ENCODE data around the gene GALNT16. TPM values are rescaled to one million over a fixed set of nuclear protein-coding genes. Genes with fewer than 3 reads are reported as not detected.

The GALNT16 gene
- total and polyA plus RNA-seq, 2 of the 8 experiments (the other 6 are each of a cell fraction or from before 2014, with no cell fraction given) = 5.4 to 6.3 TPM

DNA sequence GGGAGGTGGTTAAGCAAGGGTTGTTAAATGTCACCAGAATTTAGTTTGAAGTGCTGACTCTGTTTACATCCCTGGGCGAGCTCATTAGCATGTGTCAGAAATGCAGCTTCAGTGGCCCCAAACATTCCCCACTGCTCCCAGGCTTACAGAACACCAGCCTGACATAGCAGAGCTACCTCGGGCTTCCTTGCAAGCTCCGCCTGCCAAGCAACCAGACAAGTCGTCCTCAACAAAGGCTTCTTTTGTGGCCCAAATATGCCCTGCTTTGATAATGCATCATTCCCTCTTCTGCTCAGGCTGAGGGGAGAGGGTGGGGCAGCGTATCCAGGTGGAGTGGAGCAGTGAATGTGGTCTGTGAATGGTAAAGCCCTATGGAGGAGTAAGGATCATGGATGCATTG lies 110.1 kb downstream of the GALNT16 start (continued):
- TF ChIP-seq, protein P1, sequence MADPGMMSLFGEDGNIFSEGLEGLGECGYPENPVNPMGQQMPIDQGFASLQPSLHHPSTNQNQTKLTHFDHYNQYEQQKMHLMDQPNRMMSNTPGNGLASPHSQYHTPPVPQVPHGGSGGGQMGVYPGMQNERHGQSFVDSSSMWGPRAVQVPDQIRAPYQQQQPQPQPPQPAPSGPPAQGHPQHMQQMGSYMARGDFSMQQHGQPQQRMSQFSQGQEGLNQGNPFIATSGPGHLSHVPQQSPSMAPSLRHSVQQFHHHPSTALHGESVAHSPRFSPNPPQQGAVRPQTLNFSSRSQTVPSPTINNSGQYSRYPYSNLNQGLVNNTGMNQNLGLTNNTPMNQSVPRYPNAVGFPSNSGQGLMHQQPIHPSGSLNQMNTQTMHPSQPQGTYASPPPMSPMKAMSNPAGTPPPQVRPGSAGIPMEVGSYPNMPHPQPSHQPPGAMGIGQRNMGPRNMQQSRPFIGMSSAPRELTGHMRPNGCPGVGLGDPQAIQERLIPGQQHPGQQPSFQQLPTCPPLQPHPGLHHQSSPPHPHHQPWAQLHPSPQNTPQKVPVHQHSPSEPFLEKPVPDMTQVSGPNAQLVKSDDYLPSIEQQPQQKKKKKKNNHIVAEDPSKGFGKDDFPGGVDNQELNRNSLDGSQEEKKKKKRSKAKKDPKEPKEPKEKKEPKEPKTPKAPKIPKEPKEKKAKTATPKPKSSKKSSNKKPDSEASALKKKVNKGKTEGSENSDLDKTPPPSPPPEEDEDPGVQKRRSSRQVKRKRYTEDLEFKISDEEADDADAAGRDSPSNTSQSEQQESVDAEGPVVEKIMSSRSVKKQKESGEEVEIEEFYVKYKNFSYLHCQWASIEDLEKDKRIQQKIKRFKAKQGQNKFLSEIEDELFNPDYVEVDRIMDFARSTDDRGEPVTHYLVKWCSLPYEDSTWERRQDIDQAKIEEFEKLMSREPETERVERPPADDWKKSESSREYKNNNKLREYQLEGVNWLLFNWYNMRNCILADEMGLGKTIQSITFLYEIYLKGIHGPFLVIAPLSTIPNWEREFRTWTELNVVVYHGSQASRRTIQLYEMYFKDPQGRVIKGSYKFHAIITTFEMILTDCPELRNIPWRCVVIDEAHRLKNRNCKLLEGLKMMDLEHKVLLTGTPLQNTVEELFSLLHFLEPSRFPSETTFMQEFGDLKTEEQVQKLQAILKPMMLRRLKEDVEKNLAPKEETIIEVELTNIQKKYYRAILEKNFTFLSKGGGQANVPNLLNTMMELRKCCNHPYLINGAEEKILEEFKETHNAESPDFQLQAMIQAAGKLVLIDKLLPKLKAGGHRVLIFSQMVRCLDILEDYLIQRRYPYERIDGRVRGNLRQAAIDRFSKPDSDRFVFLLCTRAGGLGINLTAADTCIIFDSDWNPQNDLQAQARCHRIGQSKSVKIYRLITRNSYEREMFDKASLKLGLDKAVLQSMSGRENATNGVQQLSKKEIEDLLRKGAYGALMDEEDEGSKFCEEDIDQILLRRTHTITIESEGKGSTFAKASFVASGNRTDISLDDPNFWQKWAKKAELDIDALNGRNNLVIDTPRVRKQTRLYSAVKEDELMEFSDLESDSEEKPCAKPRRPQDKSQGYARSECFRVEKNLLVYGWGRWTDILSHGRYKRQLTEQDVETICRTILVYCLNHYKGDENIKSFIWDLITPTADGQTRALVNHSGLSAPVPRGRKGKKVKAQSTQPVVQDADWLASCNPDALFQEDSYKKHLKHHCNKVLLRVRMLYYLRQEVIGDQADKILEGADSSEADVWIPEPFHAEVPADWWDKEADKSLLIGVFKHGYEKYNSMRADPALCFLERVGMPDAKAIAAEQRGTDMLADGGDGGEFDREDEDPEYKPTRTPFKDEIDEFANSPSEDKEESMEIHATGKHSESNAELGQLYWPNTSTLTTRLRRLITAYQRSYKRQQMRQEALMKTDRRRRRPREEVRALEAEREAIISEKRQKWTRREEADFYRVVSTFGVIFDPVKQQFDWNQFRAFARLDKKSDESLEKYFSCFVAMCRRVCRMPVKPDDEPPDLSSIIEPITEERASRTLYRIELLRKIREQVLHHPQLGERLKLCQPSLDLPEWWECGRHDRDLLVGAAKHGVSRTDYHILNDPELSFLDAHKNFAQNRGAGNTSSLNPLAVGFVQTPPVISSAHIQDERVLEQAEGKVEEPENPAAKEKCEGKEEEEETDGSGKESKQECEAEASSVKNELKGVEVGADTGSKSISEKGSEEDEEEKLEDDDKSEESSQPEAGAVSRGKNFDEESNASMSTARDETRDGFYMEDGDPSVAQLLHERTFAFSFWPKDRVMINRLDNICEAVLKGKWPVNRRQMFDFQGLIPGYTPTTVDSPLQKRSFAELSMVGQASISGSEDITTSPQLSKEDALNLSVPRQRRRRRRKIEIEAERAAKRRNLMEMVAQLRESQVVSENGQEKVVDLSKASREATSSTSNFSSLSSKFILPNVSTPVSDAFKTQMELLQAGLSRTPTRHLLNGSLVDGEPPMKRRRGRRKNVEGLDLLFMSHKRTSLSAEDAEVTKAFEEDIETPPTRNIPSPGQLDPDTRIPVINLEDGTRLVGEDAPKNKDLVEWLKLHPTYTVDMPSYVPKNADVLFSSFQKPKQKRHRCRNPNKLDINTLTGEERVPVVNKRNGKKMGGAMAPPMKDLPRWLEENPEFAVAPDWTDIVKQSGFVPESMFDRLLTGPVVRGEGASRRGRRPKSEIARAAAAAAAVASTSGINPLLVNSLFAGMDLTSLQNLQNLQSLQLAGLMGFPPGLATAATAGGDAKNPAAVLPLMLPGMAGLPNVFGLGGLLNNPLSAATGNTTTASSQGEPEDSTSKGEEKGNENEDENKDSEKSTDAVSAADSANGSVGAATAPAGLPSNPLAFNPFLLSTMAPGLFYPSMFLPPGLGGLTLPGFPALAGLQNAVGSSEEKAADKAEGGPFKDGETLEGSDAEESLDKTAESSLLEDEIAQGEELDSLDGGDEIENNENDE (IDR thresholded peaks at IDR 0.05; ENCODE audit: insufficient replicate concordance, low read length) = no peak

All from H1 (cell line).